Measurements from ENCODE around the gene GJA1. TPM values are rescaled to one million over a fixed set of nuclear protein-coding genes. Genes with fewer than 3 reads are reported as not detected.
"Not testable (repeated sequence)": the region's sequence is repeated elsewhere in the genome, so short reads cannot be mapped to it uniquely, and the experiment has no call there.

Gene GJA1
- polyA plus RNA-seq, 2 of the 4 experiments (the other 2 are of a cell fraction), result 87.4 to 170 TPM

DNA sequence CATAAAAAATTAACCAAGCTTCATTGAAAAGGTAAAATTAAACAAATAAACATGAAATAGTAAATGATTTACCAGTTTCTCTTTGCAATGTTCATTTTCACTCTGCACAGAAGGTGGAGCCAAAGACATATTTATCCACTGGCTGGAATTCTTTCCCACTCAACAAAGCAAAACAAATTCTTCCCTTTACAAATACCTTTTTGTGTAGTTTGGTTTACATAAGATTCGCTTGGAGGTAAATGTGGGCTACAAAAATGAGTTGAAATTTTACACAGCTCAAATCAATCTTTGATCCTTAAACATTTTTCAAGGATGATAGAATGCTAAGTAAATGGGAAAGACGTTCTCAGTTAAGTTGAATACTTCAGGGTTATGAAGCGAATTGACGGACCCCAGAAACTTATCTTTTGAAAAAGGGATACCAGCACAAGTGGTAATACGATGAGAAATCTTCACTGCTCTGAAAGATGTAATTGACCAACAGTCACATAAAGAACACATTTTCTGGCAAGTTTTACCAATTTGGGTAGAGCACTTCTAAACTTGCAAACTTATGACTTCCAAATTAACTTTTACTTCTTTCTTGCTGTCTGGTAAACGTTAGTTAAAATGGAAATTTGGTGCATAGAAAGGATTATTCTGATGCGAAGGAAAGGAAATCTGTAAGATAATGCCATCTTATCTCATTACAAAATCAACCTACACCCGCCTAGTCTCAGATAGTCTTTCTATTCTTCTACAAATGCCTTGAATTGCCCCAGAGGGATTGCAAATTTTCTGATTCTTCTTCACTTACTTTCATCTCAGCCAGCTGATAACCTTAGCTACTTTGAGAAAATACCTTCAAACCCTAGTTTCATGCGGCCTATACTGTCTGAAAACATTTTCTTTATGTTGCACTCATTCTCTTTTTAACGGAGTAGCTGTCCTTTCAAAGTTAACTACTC lies 4.7 kb upstream of the GJA1 start (continued):
- TF ChIP-seq, protein P1, sequence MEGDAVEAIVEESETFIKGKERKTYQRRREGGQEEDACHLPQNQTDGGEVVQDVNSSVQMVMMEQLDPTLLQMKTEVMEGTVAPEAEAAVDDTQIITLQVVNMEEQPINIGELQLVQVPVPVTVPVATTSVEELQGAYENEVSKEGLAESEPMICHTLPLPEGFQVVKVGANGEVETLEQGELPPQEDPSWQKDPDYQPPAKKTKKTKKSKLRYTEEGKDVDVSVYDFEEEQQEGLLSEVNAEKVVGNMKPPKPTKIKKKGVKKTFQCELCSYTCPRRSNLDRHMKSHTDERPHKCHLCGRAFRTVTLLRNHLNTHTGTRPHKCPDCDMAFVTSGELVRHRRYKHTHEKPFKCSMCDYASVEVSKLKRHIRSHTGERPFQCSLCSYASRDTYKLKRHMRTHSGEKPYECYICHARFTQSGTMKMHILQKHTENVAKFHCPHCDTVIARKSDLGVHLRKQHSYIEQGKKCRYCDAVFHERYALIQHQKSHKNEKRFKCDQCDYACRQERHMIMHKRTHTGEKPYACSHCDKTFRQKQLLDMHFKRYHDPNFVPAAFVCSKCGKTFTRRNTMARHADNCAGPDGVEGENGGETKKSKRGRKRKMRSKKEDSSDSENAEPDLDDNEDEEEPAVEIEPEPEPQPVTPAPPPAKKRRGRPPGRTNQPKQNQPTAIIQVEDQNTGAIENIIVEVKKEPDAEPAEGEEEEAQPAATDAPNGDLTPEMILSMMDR (IDR thresholded peaks at IDR 0.05), result peak; percentile 86

DNA sequence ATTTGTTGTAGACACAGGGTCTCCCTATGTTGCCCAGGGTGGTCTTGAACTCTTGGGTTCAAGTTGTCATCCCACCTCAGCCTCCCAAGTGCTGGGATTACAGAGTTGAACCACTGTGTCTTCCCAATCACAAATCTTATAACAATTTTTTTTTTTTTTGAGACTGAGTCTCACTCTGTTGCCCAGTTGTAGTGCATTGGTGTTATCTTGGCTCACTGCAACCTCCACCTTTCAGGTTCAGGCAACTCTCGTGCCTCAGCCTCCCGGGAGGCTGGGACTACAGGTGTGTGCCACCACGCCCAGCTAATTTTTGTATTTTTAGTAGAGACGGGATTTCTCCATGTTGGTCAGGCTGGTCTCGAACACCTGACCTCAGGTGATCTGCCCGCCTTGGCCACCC lies 3.7 kb upstream of the GJA1 start:
- Histone ChIP-seq H3K27ac (peak overlapping the region in 1 of 2 experiments; percentile 63; a peak in 2 of 6 replicates), H3K4me1 (peaks cover 20% of the 10 kb centered on the region)
- CTCF ChIA-PET, result interaction anchor here (0.8 to 5.8 kb wide), 5 partner anchors 418 to 753 kb away, joined by 3 to 31 read pairs (median 4); no protein-coding TSS in a partner anchor
- H3K4me3 ChIP-seq; FAIRE-seq; DNase-seq (ENCODE audit: low read depth in 1 of 2, low spot score in 1 of 2); H3K9me3 ChIP-seq; ATAC-seq; H3K4me2 ChIP-seq; POLR2A ChIA-PET: not testable (repeated sequence)
- 96% methylated on average over 6 of the region's 6 CpGs for WGBS (ENCODE audit: missing lambda C conversion rate)

DNA sequence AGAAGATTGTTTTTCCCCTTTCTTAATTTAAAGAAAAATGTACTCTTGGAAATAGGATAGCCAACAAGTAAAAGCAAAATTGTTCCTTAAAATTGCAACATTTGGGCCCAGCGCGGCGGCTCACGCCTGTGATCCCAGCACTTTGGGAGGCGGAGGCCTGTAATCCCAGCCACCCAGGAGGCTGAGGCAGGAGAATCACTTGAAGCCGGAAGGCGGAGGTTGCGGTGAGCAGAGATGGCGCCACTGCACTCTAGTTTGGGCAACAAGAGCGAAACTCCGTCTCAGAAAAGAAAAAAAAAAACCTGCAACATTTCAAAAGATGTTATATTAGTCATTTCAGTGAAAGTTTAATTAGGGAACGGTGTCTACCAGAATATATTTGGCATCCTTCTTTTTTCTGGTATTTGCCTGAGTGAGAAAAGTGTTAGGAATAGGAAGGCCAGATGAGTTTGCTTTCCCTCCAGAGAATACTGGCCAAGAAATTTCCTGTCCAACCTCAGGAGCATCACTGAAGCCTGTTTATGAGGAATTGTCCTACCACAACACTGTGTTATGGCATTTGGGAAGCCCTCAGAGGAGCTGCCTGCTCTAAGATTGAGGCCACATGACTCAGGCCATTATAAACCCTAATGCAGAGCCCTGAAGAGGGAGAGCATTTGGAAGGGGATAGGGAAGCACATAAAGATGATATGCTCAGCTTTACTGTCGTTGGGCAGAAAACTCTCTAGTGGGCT lies 1.2 kb upstream of the GJA1 start:
- CTCF ChIA-PET, result interaction anchor here (1.1 to 3.2 kb wide), 3 partner anchors 115 to 600 kb away, joined by 3 to 18 read pairs (median 7); no protein-coding TSS in a partner anchor
- POLR2A ChIA-PET, result no interaction called here
- peak in 1 of 2 experiments; percentile 6; a peak in 2 of 6 replicates for ATAC-seq
- WGBS (ENCODE audit: missing lambda C conversion rate), result 84% methylated on average over 13 of the region's 13 CpGs
- TF ChIP-seq NPAS2 (CRISPR knock-in tag; IDR thresholded peaks at IDR 0.05; ENCODE audit: borderline replicate concordance) (no peak), RAD21 (conservative IDR thresholded peaks at IDR 0.05 in 1 of 2, IDR thresholded peaks at IDR 0.05 in 1 of 2) (0 out of 5 replicates have a peak, but pooled peaks of 1 of the 2 experiments have one; percentile 14)
- Histone ChIP-seq H3K9me3 (no peaks in the 10 kb centered on the region), H3K4me2 (peak overlapping the region; percentile 89; the same call in 2 of the 3 replicates), H3K27ac (peak overlapping the region; percentile 87 to 96; a peak in 5 of 6 replicates), H3K4me1 (peaks cover 25% of the 10 kb centered on the region), H3K4me3 (no peak overlapping the region)
- no peak for FAIRE-seq
- peak in 1 of 2 experiments; percentile 28 for DNase-seq (ENCODE audit: low read depth in 1 of 2, low spot score in 1 of 2)

DNA sequence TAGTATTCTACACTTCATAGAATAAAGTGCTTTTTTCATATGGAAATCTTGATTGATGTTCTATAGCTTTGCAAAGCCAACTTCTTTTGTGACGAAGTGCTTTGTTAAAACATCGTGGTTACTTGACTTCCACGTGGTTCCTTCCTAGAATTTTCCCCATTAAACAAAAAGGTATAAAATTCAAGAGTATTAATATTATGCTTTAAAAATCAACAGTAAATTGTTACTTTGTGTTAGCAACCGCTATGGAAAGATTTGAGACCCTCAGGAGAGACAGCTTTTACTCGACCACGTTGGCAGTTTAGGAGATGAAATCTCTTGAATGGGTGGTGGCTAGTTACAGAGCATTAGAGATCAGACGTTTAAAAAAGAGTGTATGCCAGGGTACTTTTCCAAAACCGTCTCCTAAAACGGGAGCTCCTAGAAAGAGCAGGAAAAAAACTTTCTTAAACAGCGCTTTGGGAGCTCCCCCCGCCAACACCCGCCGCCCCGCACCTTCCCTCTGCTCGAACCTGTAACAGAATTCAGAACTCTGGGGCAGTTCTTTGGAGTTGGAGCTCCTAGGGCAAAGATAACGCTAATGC lies 920 bp downstream of the GJA1 start:
- POLR2A ChIA-PET, result interaction anchor here (0.6 to 1.6 kb wide), 3 partner anchors 49 to 86 kb away, joined by 3 to 5 read pairs (median 3); no protein-coding TSS in a partner anchor
- peak overlapping the region; percentile 95 for H3K4me3 ChIP-seq

More for the DNA sequence above, 920 bp downstream of the GJA1 start:
- peaks cover 36% of the 10 kb centered on the region for H3K4me1 ChIP-seq
- H3K4me2 ChIP-seq, result peak overlapping the region; percentile 89
- TF ChIP-seq, protein P2, sequence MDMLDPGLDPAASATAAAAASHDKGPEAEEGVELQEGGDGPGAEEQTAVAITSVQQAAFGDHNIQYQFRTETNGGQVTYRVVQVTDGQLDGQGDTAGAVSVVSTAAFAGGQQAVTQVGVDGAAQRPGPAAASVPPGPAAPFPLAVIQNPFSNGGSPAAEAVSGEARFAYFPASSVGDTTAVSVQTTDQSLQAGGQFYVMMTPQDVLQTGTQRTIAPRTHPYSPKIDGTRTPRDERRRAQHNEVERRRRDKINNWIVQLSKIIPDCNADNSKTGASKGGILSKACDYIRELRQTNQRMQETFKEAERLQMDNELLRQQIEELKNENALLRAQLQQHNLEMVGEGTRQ (IDR thresholded peaks at IDR 0.05), result no peak
- no peak for TF ChIP-seq PHF8 (IDR thresholded peaks at IDR 0.05; ENCODE audit: borderline replicate concordance, low read depth)
- TF ChIP-seq, protein P3, sequence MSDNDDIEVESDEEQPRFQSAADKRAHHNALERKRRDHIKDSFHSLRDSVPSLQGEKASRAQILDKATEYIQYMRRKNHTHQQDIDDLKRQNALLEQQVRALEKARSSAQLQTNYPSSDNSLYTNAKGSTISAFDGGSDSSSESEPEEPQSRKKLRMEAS (IDR thresholded peaks at IDR 0.05), result peak; percentile 36; the same call in 1 of the 2 replicates
- ATAC-seq, result 0 out of 6 replicates have a peak, but pooled peaks of 1 of the 2 experiments have one; percentile 6
- WGBS (ENCODE audit: missing lambda C conversion rate), result 4% methylated on average over 16 of the region's 16 CpGs
- FAIRE-seq, result no peak
- peak overlapping the region; percentile 87 to 96 for H3K27ac ChIP-seq
- CTCF ChIA-PET, result interaction anchor here (0.6 to 3.2 kb wide), 4 partner anchors 413 to 597 kb away, joined by 3 to 18 read pairs (median 4); no protein-coding TSS in a partner anchor
- no peaks in the 10 kb centered on the region for H3K9me3 ChIP-seq
- DNase-seq (ENCODE audit: low read depth in 1 of 2, low spot score in 1 of 2), result peak in 1 of 2 experiments; percentile 14

Measured in A549 (cell line).